H9 (cell line): ENCODE results near the gene RPS24. TPM values are rescaled to one million over a fixed set of nuclear protein-coding genes. Genes with fewer than 3 reads are reported as not detected.

Experiments
- DNase-seq: peaks from one replicate; pipeline ENCODE4 v3.0.0-alpha.2; 2017
- H2AFZ ChIP-seq: one replicate; pipeline ENCODE4 v1.6.1; 2013; ENCODE audit warnings: mild to moderate bottlenecking, low read length, control low read depth, moderate library complexity
- H2AK5ac ChIP-seq: 2 replicates; pipeline ENCODE4 v1.6.1; 2013; ENCODE audit warnings: low read length, control low read depth, mixed read lengths; ENCODE audit not compliant: insufficient read length
- H2BK120ac ChIP-seq: one replicate; pipeline ENCODE4 v1.6.1; 2013; ENCODE audit warnings: low read depth, mild to moderate bottlenecking, low read length, control low read depth, inconsistent platforms; ENCODE audit not compliant: poor library complexity, severe bottlenecking
- H2BK12ac ChIP-seq: 2 replicates; pipeline ENCODE4 v1.6.1; 2013; ENCODE audit warnings: low read length, control low read depth, mixed read lengths, low read depth; ENCODE audit not compliant: insufficient read length
- H2BK15ac ChIP-seq: 2 replicates; pipeline ENCODE4 v1.6.1; 2013; ENCODE audit warnings: low read depth, low read length, control low read depth
- H2BK20ac ChIP-seq: one replicate; pipeline ENCODE4 v1.6.1; 2013; ENCODE audit warnings: low read depth, mild to moderate bottlenecking, low read length, control low read depth, inconsistent platforms; ENCODE audit not compliant: poor library complexity, severe bottlenecking
- H2BK5ac ChIP-seq: 2 replicates; pipeline ENCODE4 v1.6.1; 2013; ENCODE audit warnings: low read length, control low read depth, mixed read lengths; ENCODE audit not compliant: insufficient read length
- H3K14ac ChIP-seq: 2 replicates; pipeline ENCODE4 v1.6.1; 2013; ENCODE audit warnings: low read length, control low read depth; ENCODE audit not compliant: insufficient read depth
- H3K18ac ChIP-seq: 2 replicates; pipeline ENCODE4 v1.6.1; 2013; ENCODE audit warnings: low read depth, mild to moderate bottlenecking, mixed read lengths, low read length, control low read depth; ENCODE audit not compliant: insufficient read length
- H3K23ac ChIP-seq: 2 replicates; pipeline ENCODE4 v1.6.1; 2013; ENCODE audit warnings: low read length, control low read depth, mixed read lengths, low read depth; ENCODE audit not compliant: insufficient read length
- H3K23me2 ChIP-seq: 2 replicates; pipeline ENCODE4 v1.6.1; 2013; ENCODE audit warnings: low read depth, mild to moderate bottlenecking, mixed read lengths, low read length, control low read depth; ENCODE audit not compliant: insufficient read length, poor library complexity, severe bottlenecking
- H3K27ac ChIP-seq: 2 replicates; pipeline ENCODE4 v1.5.1; 2013; ENCODE audit warnings: low read length, control low read depth, mixed read lengths, low read depth; ENCODE audit not compliant: insufficient read length
- H3K27me3 ChIP-seq: 2 replicates; pipeline ENCODE4 v1.6.1; 2013; ENCODE audit warnings: low read length, control low read depth, inconsistent platforms; ENCODE audit not compliant: insufficient read depth
- H3K4ac ChIP-seq: 2 replicates; pipeline ENCODE4 v1.6.1; 2013; ENCODE audit warnings: low read depth, mild to moderate bottlenecking, control low read depth, inconsistent platforms, low read length, moderate library complexity
- H3K4me1 ChIP-seq: 2 replicates; pipeline ENCODE4 v1.6.1; 2013; ENCODE audit warnings: low read length, control low read depth, inconsistent platforms; ENCODE audit not compliant: insufficient read depth
- H3K4me2 ChIP-seq: 2 replicates; pipeline ENCODE4 v1.6.1; 2013; ENCODE audit warnings: low read length, control low read depth, mixed read lengths; ENCODE audit not compliant: insufficient read length, insufficient read depth
- H3K56ac ChIP-seq: 2 replicates; pipeline ENCODE4 v1.6.1; 2013; ENCODE audit warnings: low read depth, mild to moderate bottlenecking, mixed read lengths, low read length, control low read depth; ENCODE audit not compliant: insufficient read length
- H3K79me1 ChIP-seq: 2 replicates; pipeline ENCODE4 v1.6.1; 2013; ENCODE audit warnings: low read depth, mild to moderate bottlenecking, moderate library complexity, low read length, control low read depth, inconsistent platforms; ENCODE audit not compliant: insufficient read depth, poor library complexity, severe bottlenecking
- H3K79me2 ChIP-seq: 2 replicates; pipeline ENCODE4 v1.6.1; 2013; ENCODE audit warnings: low read length, control low read depth, inconsistent platforms; ENCODE audit not compliant: insufficient read depth
- H3K9ac ChIP-seq: 2 replicates; pipeline ENCODE4 v1.6.1; 2013; ENCODE audit warnings: low read length, control low read depth, mixed read lengths; ENCODE audit not compliant: insufficient read length; ENCODE audit errors: extremely low read depth
- H3K9me3 ChIP-seq: one replicate; pipeline ENCODE4 v1.6.1; 2013; ENCODE audit warnings: low read depth, low read length, inconsistent platforms; ENCODE audit not compliant: control insufficient read depth
- H3T11ph ChIP-seq: one replicate; pipeline ENCODE4 v1.6.1; 2013; ENCODE audit warnings: mild to moderate bottlenecking, low read length, control low read depth, inconsistent platforms
- H4K20me1 ChIP-seq: one replicate; pipeline ENCODE4 v1.6.1; 2013; ENCODE audit not compliant: control insufficient read depth, insufficient read length, insufficient read depth
- H4K5ac ChIP-seq: 2 replicates; pipeline ENCODE4 v1.6.1; 2013; ENCODE audit warnings: low read depth, mild to moderate bottlenecking, mixed read lengths, low read length, control low read depth; ENCODE audit not compliant: insufficient read length
- H4K8ac ChIP-seq: replicated peaks from 2 replicates; pipeline ENCODE4 v1.6.1; 2013; ENCODE audit warnings: low read length, control low read depth, mixed read lengths, low read depth; ENCODE audit not compliant: insufficient read length
- H4K91ac ChIP-seq: 2 replicates; pipeline ENCODE4 v1.6.1; 2013; ENCODE audit warnings: low read depth, mild to moderate bottlenecking, moderate library complexity, mixed read lengths, low read length, control low read depth; ENCODE audit not compliant: insufficient read length
- H3K27ac Mint-ChIP-seq, 3 experiments: 2 replicates in 2 of 3; 3 replicates in 1 of 3; pipeline ENCODE4 v1.8.0; 2020 to 2021; ENCODE audit warnings: mixed read lengths in 3 of 3, mild to moderate bottlenecking in 1 of 3, moderate library complexity in 1 of 3
- H3K27me3 Mint-ChIP-seq: 2 replicates; pipeline ENCODE4 v1.8.0; 2021; ENCODE audit warnings: low read depth, mild to moderate bottlenecking, moderate library complexity, mixed read lengths
- H3K36me3 Mint-ChIP-seq, 3 experiments: 2 replicates in 2 of 3; 3 replicates in 1 of 3; pipeline ENCODE4 v1.8.0; 2020 to 2021; ENCODE audit warnings: low read depth in 3 of 3, mixed read lengths in 3 of 3; ENCODE audit not compliant: insufficient read depth in 1 of 3
- H3K4me1 Mint-ChIP-seq, 2 experiments: 2 replicates each; pipeline ENCODE4 v1.8.0; 2020; ENCODE audit warnings: mixed read lengths in 2 of 2
- H3K4me3 Mint-ChIP-seq, 2 experiments: 2 replicates in 1 of 2; 3 replicates in 1 of 2; pipeline ENCODE4 v1.8.0; 2020 to 2021; ENCODE audit warnings: mild to moderate bottlenecking in 2 of 2, mixed read lengths in 2 of 2, moderate library complexity in 1 of 2
- H3K9me3 Mint-ChIP-seq, 2 experiments: 2 replicates in 1 of 2; 3 replicates in 1 of 2; pipeline ENCODE4 v1.8.0; 2020; ENCODE audit warnings: mild to moderate bottlenecking in 2 of 2, mixed read lengths in 2 of 2, moderate library complexity in 1 of 2
- WGBS: extraction: QIAGEN DNeasy Blood & Tissue Kit; methylation state at CpG from one replicate; pipeline ENCODE4 v1.1.7; 2013; ENCODE audit warnings: missing lambda C conversion rate, low lambda C conversion rate, mixed read lengths; ENCODE audit not compliant: insufficient read length; ENCODE audit errors: extremely low coverage; 5-methylcytosine and 5-hydroxymethylcytosine counted together
- total RNA-seq: library from RNA; stranded (reverse); gene quantifications from 2 replicates; pipeline ENCODE4 v1.2.1, GENCODE V29; 2021
- TF ChIP-seq, protein P1 (sequence below): fragments of 200-600 bp; sonication (generic); conservative IDR thresholded peaks from 3 replicates; pipeline ENCODE4 v1.8.0; 2021; ENCODE audit warnings: antibody characterized with exemption, mild to moderate bottlenecking

RPS24 gene
- total RNA-seq, 1 experiment from 2014 or later: 1,966 TPM

DNA sequence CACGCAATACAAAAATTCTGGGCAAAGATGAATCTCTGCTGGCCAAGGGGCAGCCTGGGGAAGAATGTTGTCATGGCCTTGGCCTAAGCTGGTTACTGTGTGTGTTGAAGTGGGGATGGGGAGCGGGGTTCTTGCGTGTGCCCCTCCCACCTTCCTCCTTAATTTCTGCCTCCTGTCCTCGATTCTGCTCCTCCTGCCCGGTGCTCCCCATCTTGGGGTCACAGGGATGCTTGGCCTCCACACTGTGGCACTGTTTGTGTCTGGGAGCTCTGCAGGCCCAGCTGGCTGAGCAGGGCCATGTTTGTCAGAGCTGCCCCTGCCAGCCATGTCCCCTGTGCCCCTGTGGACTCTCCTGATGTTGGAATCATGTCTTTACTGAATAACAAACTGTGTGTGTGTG is 37.1 kb downstream of the RPS24 start:
- no CpG with 5 or more reads among the region's 5 CpGs for WGBS
- H3K14ac ChIP-seq: no peak overlapping the region; the same call in 1 of the 2 replicates
- H2AFZ ChIP-seq: no peak overlapping the region
- H2BK20ac ChIP-seq: no peak overlapping the region
- H3K56ac ChIP-seq: no peak overlapping the region
- no peak overlapping the region for H3T11ph ChIP-seq
- no peaks in the 10 kb centered on the region for H3K79me1 ChIP-seq
- H3K23me2 ChIP-seq: no peaks in the 10 kb centered on the region
- no peak overlapping the region for H3K18ac ChIP-seq
- Mint-ChIP-seq H3K27ac (no peak overlapping the region), H3K9me3 (peaks cover 19 to 23% of the 10 kb centered on the region in 2 experiments), H3K36me3 (peaks cover 6 to 10% (median 7%) of the 10 kb centered on the region in 3 experiments), H3K4me1 (peaks cover 5 to 6% of the 10 kb centered on the region in 2 experiments), H3K4me3 (no peak overlapping the region), H3K27me3 (peaks cover 1% of the 10 kb centered on the region)
- H2BK15ac ChIP-seq: no peak overlapping the region
- no peaks in the 10 kb centered on the region for H3K9me3 ChIP-seq
- DNase-seq: no peak
- H4K5ac ChIP-seq: no peak overlapping the region
- no peak overlapping the region for H3K4ac ChIP-seq
- no peak overlapping the region for H2BK5ac ChIP-seq
- no peak overlapping the region for H4K91ac ChIP-seq
- H2BK120ac ChIP-seq: no peak overlapping the region
- TF ChIP-seq, protein P1, sequence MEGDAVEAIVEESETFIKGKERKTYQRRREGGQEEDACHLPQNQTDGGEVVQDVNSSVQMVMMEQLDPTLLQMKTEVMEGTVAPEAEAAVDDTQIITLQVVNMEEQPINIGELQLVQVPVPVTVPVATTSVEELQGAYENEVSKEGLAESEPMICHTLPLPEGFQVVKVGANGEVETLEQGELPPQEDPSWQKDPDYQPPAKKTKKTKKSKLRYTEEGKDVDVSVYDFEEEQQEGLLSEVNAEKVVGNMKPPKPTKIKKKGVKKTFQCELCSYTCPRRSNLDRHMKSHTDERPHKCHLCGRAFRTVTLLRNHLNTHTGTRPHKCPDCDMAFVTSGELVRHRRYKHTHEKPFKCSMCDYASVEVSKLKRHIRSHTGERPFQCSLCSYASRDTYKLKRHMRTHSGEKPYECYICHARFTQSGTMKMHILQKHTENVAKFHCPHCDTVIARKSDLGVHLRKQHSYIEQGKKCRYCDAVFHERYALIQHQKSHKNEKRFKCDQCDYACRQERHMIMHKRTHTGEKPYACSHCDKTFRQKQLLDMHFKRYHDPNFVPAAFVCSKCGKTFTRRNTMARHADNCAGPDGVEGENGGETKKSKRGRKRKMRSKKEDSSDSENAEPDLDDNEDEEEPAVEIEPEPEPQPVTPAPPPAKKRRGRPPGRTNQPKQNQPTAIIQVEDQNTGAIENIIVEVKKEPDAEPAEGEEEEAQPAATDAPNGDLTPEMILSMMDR: no peak
- no peak overlapping the region for H3K4me2 ChIP-seq
- H3K4me1 ChIP-seq: no peaks in the 10 kb centered on the region; the same call in 1 of the 2 replicates
- no peak overlapping the region for H3K23ac ChIP-seq
- H4K8ac ChIP-seq: no peak overlapping the region
- no peaks in the 10 kb centered on the region for H3K79me2 ChIP-seq
- H3K9ac ChIP-seq: no peak overlapping the region
- H2BK12ac ChIP-seq: no peak overlapping the region
- H3K27me3 ChIP-seq: no peaks in the 10 kb centered on the region
- H2AK5ac ChIP-seq: no peak overlapping the region
- H3K27ac ChIP-seq: no peak overlapping the region
- no peaks in the 10 kb centered on the region for H4K20me1 ChIP-seq
